HG03196 (cell line): ENCODE data around the gene MPPED2.

Source experiments
- ATAC-seq: cut with Tn5 transposase; IDR thresholded peaks from one replicate; pipeline ENCODE4 v1.9.1; 2021; ENCODE audit not compliant: unreplicated experiment

MPPED2 gene

GRCh38 chr11:30535818-30536217 is 50.3 kb downstream of the MPPED2 start:
- no peak for ATAC-seq

- ATAC-seq: no peak
These were observed 52.7 kb downstream of the MPPED2 start for GRCh38 chr11:30533445-30533947.

- no peak for ATAC-seq
These were observed 58.6 kb downstream of the MPPED2 start for GRCh38 chr11:30527566-30527965.

- ATAC-seq: no peak
These were observed 59.6 kb downstream of the MPPED2 start for GRCh38 chr11:30526558-30526957.

GRCh38 chr11:30522536-30523243 is 63.5 kb downstream of the MPPED2 start:
- ATAC-seq: no peak

- no peak for ATAC-seq
These were observed 64.7 kb downstream of the MPPED2 start for GRCh38 chr11:30521297-30522071.

GRCh38 chr11:30513087-30513486 is 73.1 kb downstream of the MPPED2 start:
- no peak for ATAC-seq

GRCh38 chr11:30511408-30511807 is 74.7 kb downstream of the MPPED2 start:
- no peak for ATAC-seq

- no peak for ATAC-seq
These were observed 75.4 kb downstream of the MPPED2 start for GRCh38 chr11:30510750-30511149.

GRCh38 chr11:30509364-30509763 is 76.8 kb downstream of the MPPED2 start:
- ATAC-seq: no peak

GRCh38 chr11:30508594-30508993 is 77.6 kb downstream of the MPPED2 start:
- ATAC-seq: no peak

GRCh38 chr11:30505603-30506002 is 80.5 kb downstream of the MPPED2 start:
- no peak for ATAC-seq

- ATAC-seq: no peak
These were observed 81.7 kb downstream of the MPPED2 start for GRCh38 chr11:30504468-30504867.

- ATAC-seq: no peak
These were observed 83.0 kb downstream of the MPPED2 start for GRCh38 chr11:30503156-30503555.

- no peak for ATAC-seq
These were observed 83.8 kb downstream of the MPPED2 start for GRCh38 chr11:30502305-30502704.

GRCh38 chr11:30501744-30502143 is 84.4 kb downstream of the MPPED2 start:
- no peak for ATAC-seq

GRCh38 chr11:30499940-30500339 is 86.2 kb downstream of the MPPED2 start:
- ATAC-seq: no peak

GRCh38 chr11:30497600-30497999 is 88.6 kb downstream of the MPPED2 start:
- no peak for ATAC-seq

- no peak for ATAC-seq
These were observed 89.2 kb downstream of the MPPED2 start for GRCh38 chr11:30496935-30497334.

GRCh38 chr11:30495437-30495836 is 90.7 kb downstream of the MPPED2 start:
- ATAC-seq: no peak

- ATAC-seq: no peak
These were observed 96.6 kb downstream of the MPPED2 start for GRCh38 chr11:30489511-30489910.

GRCh38 chr11:30489076-30489475 is 97.1 kb downstream of the MPPED2 start:
- ATAC-seq: no peak
